Vagina (tissue), 2 donors: ENCODE results near the gene MARK3. TPM values are rescaled to one million over a fixed set of nuclear protein-coding genes. Genes with fewer than 3 reads are reported as not detected.

Experiments used
- DNase-seq, 2 donors: peaks; one replicate each; pipeline ENCODE4 v3.0.0-alpha.2; 2017; ENCODE audit errors: extremely low spot score in 2 of 2
- H3K27ac ChIP-seq: fragments of 200-600 bp; sonication (generic); one replicate; pipeline ENCODE4 v1.5.1; 2019
- H3K27me3 ChIP-seq: fragments of 200-600 bp; sonication (generic); one replicate; pipeline ENCODE4 v1.5.1; 2019
- H3K36me3 ChIP-seq, 2 donors: fragments of 200-600 bp; sonication (generic); one replicate each; pipeline ENCODE4 v1.5.1; 2017 to 2019
- H3K4me1 ChIP-seq: fragments of 200-600 bp; sonication (generic); one replicate; pipeline ENCODE4 v1.5.1; 2019
- H3K4me3 ChIP-seq, 2 donors: fragments of 200-600 bp; sonication (generic); 1 replicate in 1 of 2; 2 replicates in 1 of 2; pipeline ENCODE4 v1.5.1; 2016 to 2019
- H3K9me3 ChIP-seq: fragments of 200-600 bp; sonication (generic); one replicate; pipeline ENCODE4 v1.5.1; 2019
- CTCF ChIP-seq, 3 experiments: fragments of 450-650 bp in 2 of 3; fragments of 200-600 bp in 1 of 3; sonication (generic) in 1 of 3; IDR thresholded peaks; one replicate each; pipeline ENCODE4 v1.5.1; 2017 to 2019; ENCODE audit warnings: antibody characterized with exemption in 3 of 3, mild to moderate bottlenecking in 2 of 3, moderate library complexity in 2 of 3
- POLR2A ChIP-seq, 2 donors: fragments of 450-650 bp; IDR thresholded peaks; one replicate each; pipeline ENCODE4 v1.6.1; 2017; ENCODE audit warnings: antibody characterized with exemption in 2 of 2, mild to moderate bottlenecking in 2 of 2, moderate library complexity in 2 of 2
- POLR2AphosphoS5 ChIP-seq, 2 donors: sonication (generic); formaldehyde crosslinking; IDR thresholded peaks; one replicate each; pipeline ENCODE4 v1.9.0; 2017; ENCODE audit warnings: antibody characterized with exemption in 2 of 2, mild to moderate bottlenecking in 2 of 2, low read depth in 1 of 2; ENCODE audit not compliant: insufficient read depth in 1 of 2
- intact Hi-C: fragments of 100-400 bp; cut with DNase I; formaldehyde crosslinking; loops from one replicate; pipeline ENCODE4 v1.15.1; 2023
- total RNA-seq: library from RNA; depleted of rRNA; stranded (reverse); fragments of >200 nt; gene quantifications from one replicate; pipeline ENCODE4 v1.2.3, GENCODE V29; 2016

The MARK3 gene
- total RNA-seq, 1 donor from 2014 or later, result 77.6 TPM

DNA sequence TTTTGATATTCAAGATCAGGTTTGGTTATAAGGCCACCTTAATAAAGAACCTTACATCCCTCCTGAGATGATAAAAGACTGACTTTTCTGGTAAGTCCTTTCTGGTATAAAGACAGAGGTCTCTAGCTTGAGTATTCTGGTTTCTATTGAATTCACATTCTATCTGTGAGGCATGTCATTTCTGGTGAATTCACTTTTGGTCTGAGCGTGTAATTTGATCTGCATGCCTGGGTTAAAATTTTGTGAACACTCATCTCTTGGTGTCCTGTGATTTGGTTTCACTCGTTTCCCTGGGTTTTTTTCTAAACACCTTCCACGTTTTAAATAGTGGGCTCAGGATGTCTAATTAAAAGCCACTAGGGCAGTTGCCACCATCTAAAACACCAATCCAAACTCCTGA is 38.9 kb upstream of the MARK3 start:
- Histone ChIP-seq H3K4me3 (no peak overlapping the region), H3K9me3 (no peaks in the 10 kb centered on the region), H3K27ac (no peak overlapping the region), H3K36me3 (peaks cover 0 to 34% of the 10 kb centered on the region in 2 donors), H3K27me3 (no peaks in the 10 kb centered on the region), H3K4me1 (no peaks in the 10 kb centered on the region)
- intact Hi-C loops, result no loop called here
- TF ChIP-seq CTCF (IDR thresholded peaks at IDR 0.05) (no peak), POLR2A (IDR thresholded peaks at IDR 0.05) (no peak)
- DNase-seq, result no peak

GRCh38 chr14:103347091-103347815 is 38.0 kb upstream of the MARK3 start:
- no peaks in the 10 kb centered on the region for H3K27me3 ChIP-seq
- peaks cover 0 to 24% of the 10 kb centered on the region in 2 donors for H3K36me3 ChIP-seq
- no peak overlapping the region for H3K27ac ChIP-seq
- DNase-seq, result no peak
- TF ChIP-seq POLR2A (IDR thresholded peaks at IDR 0.05) (no peak), POLR2AphosphoS5 (IDR thresholded peaks at IDR 0.05; ENCODE audit: insufficient read depth in 1 of 2, low read depth in 1 of 2) (no peak), CTCF (IDR thresholded peaks at IDR 0.05) (no peak)
- H3K4me3 ChIP-seq, result no peak overlapping the region
- no peaks in the 10 kb centered on the region for H3K4me1 ChIP-seq
- H3K9me3 ChIP-seq, result no peaks in the 10 kb centered on the region
- intact Hi-C loops, result no loop called here

- Histone ChIP-seq H3K36me3 (peaks cover 0 to 15% of the 10 kb centered on the region in 2 donors), H3K27ac (no peak overlapping the region), H3K27me3 (no peaks in the 10 kb centered on the region), H3K4me1 (no peaks in the 10 kb centered on the region), H3K4me3 (no peak overlapping the region), H3K9me3 (no peaks in the 10 kb centered on the region)
- no peak for TF ChIP-seq POLR2AphosphoS5 (IDR thresholded peaks at IDR 0.05; ENCODE audit: insufficient read depth in 1 of 2, low read depth in 1 of 2)
- no peak for TF ChIP-seq POLR2A (IDR thresholded peaks at IDR 0.05)
- no peak for TF ChIP-seq CTCF (IDR thresholded peaks at IDR 0.05)
- no peak for DNase-seq
- intact Hi-C loops, result no loop called here
Measured at GRCh38 chr14:103348154-103348553, 37.1 kb upstream of the MARK3 start.

DNA sequence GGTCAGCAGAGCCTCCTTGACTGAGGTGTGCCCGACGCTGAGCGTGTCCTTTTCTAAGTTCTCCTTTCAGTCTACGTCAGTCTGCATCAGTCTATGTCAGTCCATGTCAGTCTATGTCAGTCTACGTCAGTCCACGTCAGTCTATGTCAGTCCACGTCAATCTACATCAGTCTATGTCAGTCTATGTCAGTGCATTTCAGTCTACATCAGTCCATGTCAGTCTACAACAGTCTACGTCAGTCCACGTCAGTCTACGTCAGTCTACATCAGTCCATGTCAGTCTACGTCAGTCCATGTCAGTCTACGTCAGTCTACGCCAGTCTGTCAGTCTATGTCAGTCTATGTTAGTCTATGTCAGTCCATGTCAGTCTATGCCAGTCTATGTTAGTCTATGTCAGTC is 35.2 kb upstream of the MARK3 start:
- intact Hi-C loops, result no loop called here
- no peak for DNase-seq

GRCh38 chr14:103353362-103353761 is 31.9 kb upstream of the MARK3 start:
- Histone ChIP-seq H3K27me3 (no peaks in the 10 kb centered on the region), H3K9me3 (no peaks in the 10 kb centered on the region), H3K4me1 (peaks cover 9% of the 10 kb centered on the region), H3K27ac (no peak overlapping the region), H3K4me3 (no peak overlapping the region), H3K36me3 (no peaks in the 10 kb centered on the region)
- DNase-seq, result no peak
- intact Hi-C loops, result no loop called here
- TF ChIP-seq POLR2AphosphoS5 (IDR thresholded peaks at IDR 0.05; ENCODE audit: insufficient read depth in 1 of 2, low read depth in 1 of 2) (no peak), POLR2A (IDR thresholded peaks at IDR 0.05) (no peak), CTCF (IDR thresholded peaks at IDR 0.05) (no peak)

More for the DNA sequence above, 35.2 kb upstream of the MARK3 start:
- Histone ChIP-seq H3K27ac (no peak overlapping the region), H3K4me1 (no peaks in the 10 kb centered on the region), H3K9me3 (no peaks in the 10 kb centered on the region), H3K27me3 (no peaks in the 10 kb centered on the region), H3K4me3 (no peak overlapping the region), H3K36me3 (no peaks in the 10 kb centered on the region)
- TF ChIP-seq POLR2A (IDR thresholded peaks at IDR 0.05), result no peak
- no peak for TF ChIP-seq POLR2AphosphoS5 (IDR thresholded peaks at IDR 0.05; ENCODE audit: insufficient read depth in 1 of 2, low read depth in 1 of 2)
